K562 (cell line): ENCODE results near the gene FCAMR. TPM values are rescaled to one million over a fixed set of nuclear protein-coding genes. Genes with fewer than 3 reads are reported as not detected.

ENCODE experiments used
- AFF4 ChIP-seq: sonication (generic); formaldehyde crosslinking; IDR thresholded peaks from 2 replicates; pipeline ENCODE4 v1.8.0; 2023; ENCODE audit warnings: mild to moderate bottlenecking, missing genetic modification reagents
- CREM ChIP-seq: IDR thresholded peaks from 2 replicates; pipeline ENCODE4 v1.6.1; 2014; ENCODE audit warnings: antibody characterized with exemption, low read depth
- GABPB1 ChIP-seq: sonication (generic); formaldehyde crosslinking; IDR thresholded peaks from 2 replicates; pipeline ENCODE4 v1.8.0; 2022; ENCODE audit warnings: mild to moderate bottlenecking, missing genetic modification reagents
- HCFC1 ChIP-seq: IDR thresholded peaks from 2 replicates; pipeline ENCODE4 v1.6.1; 2012; ENCODE audit warnings: low read depth, low read length, improper control_type of control experiment
- IRF1 ChIP-seq: sonication (generic); formaldehyde crosslinking; IDR thresholded peaks from 2 replicates; pipeline ENCODE4 v1.8.0; 2022; ENCODE audit warnings: missing genetic modification reagents, mild to moderate bottlenecking, borderline replicate concordance
- KLF16 ChIP-seq: IDR thresholded peaks from 2 replicates; pipeline ENCODE4 v1.6.1; 2016; ENCODE audit warnings: antibody characterized with exemption
- MEF2D ChIP-seq: conservative IDR thresholded peaks from 2 replicates; pipeline ENCODE4 v1.6.1; 2016; ENCODE audit warnings: low read depth, missing genetic modification characterization, missing compliant biosample characterization
- NBN ChIP-seq: fragments of 450-650 bp; IDR thresholded peaks from 2 replicates; pipeline ENCODE4 v1.6.1; 2016; ENCODE audit warnings: low read depth, mild to moderate bottlenecking
- NCOA6 ChIP-seq: fragments of 450-650 bp; IDR thresholded peaks from 2 replicates; pipeline ENCODE4 v1.6.1; 2017; ENCODE audit warnings: mild to moderate bottlenecking
- REST ChIP-seq, 2 experiments: fragments of 450-650 bp; formaldehyde crosslinking in 1 of 2; IDR thresholded peaks; 2 replicates each; pipeline versions ENCODE4 v1.4.0 to v1.6.1; 2014 to 2020; ENCODE audit warnings: mild to moderate bottlenecking in 2 of 2, borderline replicate concordance in 1 of 2, low read depth in 1 of 2
- TCF7 ChIP-seq: sonication (generic); IDR thresholded peaks from 2 replicates; pipeline ENCODE4 v1.6.1; 2016; ENCODE audit warnings: antibody characterized with exemption, borderline replicate concordance
- ZNF212 ChIP-seq: fragments of 450-650 bp; formaldehyde crosslinking; IDR thresholded peaks from 2 replicates; pipeline ENCODE4 v1.4.0; 2020; ENCODE audit warnings: mild to moderate bottlenecking
- polyA plus RNA-seq, 8 experiments: library from polyadenylated mRNA; depleted of rRNA in 4 of 8; stranded (reverse) in 5 of 8; unstranded in 3 of 8; fragments of >200 nt; fragmentation: Nextera tagmentation in 2 of 8; fragmentation: Illumina TruSeq in 1 of 8; extraction: Ambion mirVana in 2 of 8; extraction: Trizol in 1 of 8; gene quantifications; 2 replicates each; pipeline versions ENCODE4 v1.2.1 to v1.2.3, GENCODE V29; 2011 to 2014; ENCODE audit warnings: inconsistent platforms in 1 of 8, missing spikeins in 1 of 8
- total RNA-seq, 7 experiments: library from RNA; depleted of rRNA in 6 of 7; stranded (reverse); fragments of >200 nt in 6 of 7; fragmentation: Illumina TruSeq in 2 of 7; extraction: Trizol in 2 of 7; gene quantifications; 2 replicates each; pipeline versions ENCODE4 v1.2.1 to v1.2.3, GENCODE V29; 2011 to 2021; ENCODE audit warnings: low replicate concordance in 1 of 7
- TF ChIP-seq, protein P1 (sequence below), 3 experiments: fragments of 200-800 bp in 1 of 3; sonication (Bioruptor generic) in 1 of 3; sonication (generic) in 1 of 3; formaldehyde crosslinking in 1 of 3; IDR thresholded peaks; 2 replicates each; pipeline versions ENCODE4 v1.6.1 to v1.8.0; 2016 to 2022; ENCODE audit warnings: mild to moderate bottlenecking in 2 of 3, missing compliant biosample characterization in 2 of 3, missing genetic modification characterization in 2 of 3, missing genetic modification reagents in 1 of 3

FCAMR gene
- total and polyA plus RNA-seq, 9 of the 15 experiments (the other 6 are each of a cell fraction or from before 2014, with no cell fraction given), result not detected

DNA sequence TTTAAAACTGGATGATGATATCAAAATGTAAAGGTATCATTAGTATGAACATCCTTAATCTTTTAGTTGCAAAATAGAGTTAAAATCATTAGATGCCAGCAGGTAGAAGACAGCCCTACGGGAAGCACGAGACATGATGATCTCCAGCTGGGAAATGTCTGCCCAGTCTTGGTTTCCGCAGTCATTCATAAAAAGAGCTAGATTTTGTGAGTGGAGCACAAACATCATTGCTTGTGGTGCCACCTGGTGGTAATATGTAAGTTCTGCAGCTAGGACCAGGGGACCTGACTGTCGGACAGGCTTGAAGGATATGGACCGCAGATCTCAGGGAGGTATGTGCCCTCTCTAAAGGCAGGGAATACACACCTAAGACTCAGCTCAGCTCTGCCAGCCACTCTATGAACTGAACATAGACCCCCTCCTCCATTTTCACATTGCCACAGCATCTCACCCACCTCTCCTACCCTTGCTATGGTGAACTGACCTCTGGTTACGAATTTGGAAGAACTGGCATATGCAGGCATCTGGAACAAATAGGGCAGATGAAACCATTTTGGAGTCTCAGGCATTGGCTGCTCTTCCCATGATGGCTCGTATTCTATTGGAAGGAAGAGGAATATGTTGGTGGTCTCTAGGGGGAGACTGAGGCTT, 57.7 kb downstream of the FCAMR start (continued):
- TF ChIP-seq, protein P1, sequence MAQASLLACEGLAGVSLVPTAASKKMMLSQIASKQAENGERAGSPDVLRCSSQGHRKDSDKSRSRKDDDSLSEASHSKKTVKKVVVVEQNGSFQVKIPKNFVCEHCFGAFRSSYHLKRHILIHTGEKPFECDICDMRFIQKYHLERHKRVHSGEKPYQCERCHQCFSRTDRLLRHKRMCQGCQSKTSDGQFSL (CRISPR knock-in tag; IDR thresholded peaks at IDR 0.05), result no peak
- TF ChIP-seq, protein P1 (tag; IDR thresholded peaks at IDR 0.05), result no peak
- TF ChIP-seq HCFC1 (no peak), ZNF212 (CRISPR knock-in tag) (no peak), NCOA6 (no peak), IRF1 (CRISPR knock-in tag) (no peak), CREM (peak; percentile 48; the same call in 1 of the 2 replicates), TCF7 (0 out of 2 replicates have a peak, but pooled peaks have one; percentile 29), GABPB1 (CRISPR knock-in tag) (0 out of 2 replicates have a peak, but pooled peaks have one; percentile 25), REST (IDR thresholded peaks at IDR 0.05; ENCODE audit: borderline replicate concordance) (peak; percentile 88), REST (CRISPR knock-in tag; IDR thresholded peaks at IDR 0.05; ENCODE audit: low read depth) (no peak), MEF2D (no peak), AFF4 (CRISPR knock-in tag) (no peak), NBN (no peak), KLF16 (no peak)
